ENCODE measurements around the gene LRRC45.

DNA sequence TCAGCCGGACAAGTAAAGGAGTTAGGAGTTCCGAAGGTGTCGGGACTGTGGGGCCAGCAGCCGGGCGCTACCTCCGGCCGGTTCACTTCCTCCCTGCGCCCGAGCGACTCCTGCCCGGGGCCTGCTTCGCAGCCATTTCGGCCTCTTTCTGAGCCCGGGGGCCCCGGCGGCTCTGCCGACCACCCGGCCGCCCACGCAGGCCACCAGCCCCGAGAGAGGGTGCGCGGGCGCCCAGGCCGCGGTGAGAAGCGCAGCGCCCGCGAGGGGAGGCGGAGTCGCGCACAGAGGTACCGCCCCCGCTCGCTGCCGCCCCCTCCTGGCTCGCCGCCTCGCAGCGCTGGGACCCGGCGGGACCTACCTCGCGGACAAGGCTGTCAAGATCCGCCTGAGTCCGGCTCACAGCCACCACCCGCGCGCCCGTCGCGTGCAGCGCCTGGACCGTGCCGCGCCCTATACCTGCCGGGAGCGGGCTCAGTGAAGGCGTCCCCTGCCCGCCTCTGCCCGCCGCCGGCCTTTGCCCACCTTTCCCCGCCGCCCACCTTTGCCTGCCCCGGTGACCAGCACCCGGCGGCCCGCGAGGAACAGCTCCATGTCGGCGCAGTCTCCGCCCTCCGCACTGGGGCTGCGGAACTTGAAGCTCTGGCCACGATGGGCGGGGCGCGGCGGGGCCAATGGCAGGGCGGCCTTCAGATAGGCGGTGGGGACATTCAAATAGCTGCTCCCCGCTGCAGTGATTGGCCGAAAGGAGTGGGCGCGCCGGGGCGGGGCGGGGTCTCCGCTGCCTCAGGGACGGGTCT lies 14.2 kb downstream of the LRRC45 start, which contains the start of gene DCXR:
- TF ChIP-seq FOXP1 (CRISPR knock-in tag; IDR thresholded peaks at IDR 0.05; ENCODE audit: borderline replicate concordance) (no peak), CBFB (CRISPR knock-in tag; IDR thresholded peaks at IDR 0.05; ENCODE audit: low read depth) (no peak)
- TF ChIP-seq, protein P1, sequence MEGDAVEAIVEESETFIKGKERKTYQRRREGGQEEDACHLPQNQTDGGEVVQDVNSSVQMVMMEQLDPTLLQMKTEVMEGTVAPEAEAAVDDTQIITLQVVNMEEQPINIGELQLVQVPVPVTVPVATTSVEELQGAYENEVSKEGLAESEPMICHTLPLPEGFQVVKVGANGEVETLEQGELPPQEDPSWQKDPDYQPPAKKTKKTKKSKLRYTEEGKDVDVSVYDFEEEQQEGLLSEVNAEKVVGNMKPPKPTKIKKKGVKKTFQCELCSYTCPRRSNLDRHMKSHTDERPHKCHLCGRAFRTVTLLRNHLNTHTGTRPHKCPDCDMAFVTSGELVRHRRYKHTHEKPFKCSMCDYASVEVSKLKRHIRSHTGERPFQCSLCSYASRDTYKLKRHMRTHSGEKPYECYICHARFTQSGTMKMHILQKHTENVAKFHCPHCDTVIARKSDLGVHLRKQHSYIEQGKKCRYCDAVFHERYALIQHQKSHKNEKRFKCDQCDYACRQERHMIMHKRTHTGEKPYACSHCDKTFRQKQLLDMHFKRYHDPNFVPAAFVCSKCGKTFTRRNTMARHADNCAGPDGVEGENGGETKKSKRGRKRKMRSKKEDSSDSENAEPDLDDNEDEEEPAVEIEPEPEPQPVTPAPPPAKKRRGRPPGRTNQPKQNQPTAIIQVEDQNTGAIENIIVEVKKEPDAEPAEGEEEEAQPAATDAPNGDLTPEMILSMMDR (IDR thresholded peaks at IDR 0.05) = peak; percentile 73
- TF ChIP-seq, protein P2, sequence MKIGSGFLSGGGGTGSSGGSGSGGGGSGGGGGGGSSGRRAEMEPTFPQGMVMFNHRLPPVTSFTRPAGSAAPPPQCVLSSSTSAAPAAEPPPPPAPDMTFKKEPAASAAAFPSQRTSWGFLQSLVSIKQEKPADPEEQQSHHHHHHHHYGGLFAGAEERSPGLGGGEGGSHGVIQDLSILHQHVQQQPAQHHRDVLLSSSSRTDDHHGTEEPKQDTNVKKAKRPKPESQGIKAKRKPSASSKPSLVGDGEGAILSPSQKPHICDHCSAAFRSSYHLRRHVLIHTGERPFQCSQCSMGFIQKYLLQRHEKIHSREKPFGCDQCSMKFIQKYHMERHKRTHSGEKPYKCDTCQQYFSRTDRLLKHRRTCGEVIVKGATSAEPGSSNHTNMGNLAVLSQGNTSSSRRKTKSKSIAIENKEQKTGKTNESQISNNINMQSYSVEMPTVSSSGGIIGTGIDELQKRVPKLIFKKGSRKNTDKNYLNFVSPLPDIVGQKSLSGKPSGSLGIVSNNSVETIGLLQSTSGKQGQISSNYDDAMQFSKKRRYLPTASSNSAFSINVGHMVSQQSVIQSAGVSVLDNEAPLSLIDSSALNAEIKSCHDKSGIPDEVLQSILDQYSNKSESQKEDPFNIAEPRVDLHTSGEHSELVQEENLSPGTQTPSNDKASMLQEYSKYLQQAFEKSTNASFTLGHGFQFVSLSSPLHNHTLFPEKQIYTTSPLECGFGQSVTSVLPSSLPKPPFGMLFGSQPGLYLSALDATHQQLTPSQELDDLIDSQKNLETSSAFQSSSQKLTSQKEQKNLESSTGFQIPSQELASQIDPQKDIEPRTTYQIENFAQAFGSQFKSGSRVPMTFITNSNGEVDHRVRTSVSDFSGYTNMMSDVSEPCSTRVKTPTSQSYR (CRISPR knock-in tag; IDR thresholded peaks at IDR 0.05) = no peak; the same call in 1 of the 2 replicates
- TF ChIP-seq, protein P3, sequence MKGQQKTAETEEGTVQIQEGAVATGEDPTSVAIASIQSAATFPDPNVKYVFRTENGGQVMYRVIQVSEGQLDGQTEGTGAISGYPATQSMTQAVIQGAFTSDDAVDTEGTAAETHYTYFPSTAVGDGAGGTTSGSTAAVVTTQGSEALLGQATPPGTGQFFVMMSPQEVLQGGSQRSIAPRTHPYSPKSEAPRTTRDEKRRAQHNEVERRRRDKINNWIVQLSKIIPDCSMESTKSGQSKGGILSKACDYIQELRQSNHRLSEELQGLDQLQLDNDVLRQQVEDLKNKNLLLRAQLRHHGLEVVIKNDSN (CRISPR knock-in tag; IDR thresholded peaks at IDR 0.05) = no peak

All from WTC11 (cell line).